Astrocyte (in vitro differentiated cells and primary cell): ENCODE measurements around the gene HNMT. TPM values are rescaled to one million over a fixed set of nuclear protein-coding genes. Genes with fewer than 3 reads are reported as not detected.

Source experiments
- DNase-seq: peaks from one replicate; pipeline ENCODE4 v3.0.0-alpha.2; 2010; ENCODE audit warnings: low read depth
- FAIRE-seq: peaks from 2 replicates; lab custom pipeline; 2011; peaks lifted over from hg19 to GRCh38; lab: Jason Lieb, UNC
- H2AFZ ChIP-seq: 2 replicates; pipeline ENCODE4 v1.6.0; 2012; ENCODE audit warnings: low read depth, low read length, inconsistent platforms
- H3K27ac ChIP-seq: 2 replicates; pipeline ENCODE4 v1.5.1; 2011; ENCODE audit warnings: low read depth, low read length, inconsistent platforms
- H3K27me3 ChIP-seq: 2 replicates; pipeline ENCODE4 v1.6.0; 2011; ENCODE audit warnings: low read length, inconsistent platforms; ENCODE audit not compliant: insufficient read depth
- H3K36me3 ChIP-seq: 2 replicates; pipeline ENCODE4 v1.5.1; 2011; ENCODE audit warnings: low read length, inconsistent platforms; ENCODE audit not compliant: insufficient read depth
- H3K4me1 ChIP-seq: 2 replicates; pipeline ENCODE4 v1.5.1; 2011; ENCODE audit warnings: low read length, inconsistent platforms; ENCODE audit not compliant: insufficient read depth
- H3K4me2 ChIP-seq: 2 replicates; pipeline ENCODE4 v1.6.0; 2012; ENCODE audit warnings: low read length, inconsistent platforms
- H3K4me3 ChIP-seq: 2 replicates; pipeline ENCODE4 v1.5.1; 2011; ENCODE audit warnings: low read depth, mild to moderate bottlenecking, low read length, inconsistent platforms; ENCODE audit not compliant: insufficient read depth
- H3K79me2 ChIP-seq: 2 replicates; pipeline ENCODE4 v1.6.0; 2012; ENCODE audit warnings: mild to moderate bottlenecking, low read length, inconsistent platforms; ENCODE audit not compliant: insufficient read depth
- H3K9ac ChIP-seq: 2 replicates; pipeline ENCODE4 v1.6.0; 2012; ENCODE audit warnings: mild to moderate bottlenecking, low read length, inconsistent platforms
- H3K9me3 ChIP-seq: 2 replicates; pipeline ENCODE4 v1.5.1; 2012; ENCODE audit warnings: low read depth, mild to moderate bottlenecking, low read length, inconsistent platforms; ENCODE audit not compliant: insufficient read depth
- H4K20me1 ChIP-seq: 2 replicates; pipeline ENCODE4 v1.6.0; 2012; ENCODE audit warnings: low read length, inconsistent platforms; ENCODE audit not compliant: insufficient read depth
- H3K27ac Mint-ChIP-seq: one replicate; pipeline ENCODE4 v1.8.0; 2021; ENCODE audit warnings: mild to moderate bottlenecking, mixed read lengths; ENCODE audit not compliant: unreplicated experiment
- H3K27me3 Mint-ChIP-seq: one replicate; pipeline ENCODE4 v1.8.0; 2021; ENCODE audit warnings: low read depth, mixed read lengths; ENCODE audit not compliant: unreplicated experiment
- H3K36me3 Mint-ChIP-seq: one replicate; pipeline ENCODE4 v1.8.0; 2021; ENCODE audit warnings: low read depth, mixed read lengths; ENCODE audit not compliant: unreplicated experiment
- H3K4me1 Mint-ChIP-seq: one replicate; pipeline ENCODE4 v1.8.0; 2021; ENCODE audit warnings: low read depth, mixed read lengths; ENCODE audit not compliant: unreplicated experiment
- H3K4me3 Mint-ChIP-seq: one replicate; pipeline ENCODE4 v1.8.0; 2021; ENCODE audit warnings: mild to moderate bottlenecking, moderate library complexity, mixed read lengths; ENCODE audit not compliant: unreplicated experiment
- H3K9me3 Mint-ChIP-seq: one replicate; pipeline ENCODE4 v1.8.0; 2021; ENCODE audit warnings: mild to moderate bottlenecking, mixed read lengths; ENCODE audit not compliant: unreplicated experiment
- CTCF ChIP-seq: IDR thresholded peaks from 2 replicates; pipeline ENCODE4 v1.5.1; 2011; ENCODE audit warnings: low read depth, mild to moderate bottlenecking, inconsistent platforms, low read length, moderate library complexity; ENCODE audit not compliant: insufficient read depth
- EZH2 ChIP-seq: IDR thresholded peaks from 2 replicates; pipeline ENCODE4 v1.6.1; 2012; ENCODE audit warnings: mild to moderate bottlenecking, low read length, inconsistent platforms; ENCODE audit not compliant: insufficient read depth
- total RNA-seq: library from RNA; stranded (reverse); gene quantifications from 2 replicates; pipeline ENCODE4 v1.2.1, GENCODE V29; 2021

Gene HNMT
- total RNA-seq, 1 donor from 2014 or later, result 15.3 TPM

DNA sequence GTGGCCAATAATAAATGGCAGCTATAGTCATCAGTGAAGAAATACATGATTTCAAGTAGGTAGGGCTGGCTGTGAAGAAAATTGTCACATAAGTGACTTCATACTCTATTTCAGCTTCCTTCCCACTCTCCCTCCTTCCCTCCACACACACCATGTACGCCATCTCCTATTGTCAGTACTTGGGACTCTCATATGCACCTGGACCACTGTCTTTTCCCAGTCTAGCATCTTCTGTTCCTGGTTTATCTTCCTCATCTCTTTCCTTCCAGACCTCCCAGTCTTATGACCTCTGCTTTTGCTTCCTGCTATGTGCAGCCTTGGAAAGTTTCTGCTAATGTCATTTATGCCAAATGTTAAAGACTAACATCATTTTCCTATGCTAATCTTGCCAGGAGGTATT is 35.0 kb downstream of the HNMT start:
- no peaks in the 10 kb centered on the region for H3K9me3 ChIP-seq
- H3K9me3 Mint-ChIP-seq, result peaks cover 12% of the 10 kb centered on the region
- H3K36me3 Mint-ChIP-seq, result peaks cover 2% of the 10 kb centered on the region
- H3K4me1 Mint-ChIP-seq, result no peaks in the 10 kb centered on the region
- no peaks in the 10 kb centered on the region for H3K27me3 Mint-ChIP-seq
- FAIRE-seq (no peak), DNase-seq (no peak)
- H3K36me3 ChIP-seq, result no peaks in the 10 kb centered on the region
- H3K27ac Mint-ChIP-seq, result no peak overlapping the region
- TF ChIP-seq EZH2 (no peak), CTCF (no peak)
- no peak overlapping the region for H3K4me2 ChIP-seq
- H3K27me3 ChIP-seq, result no peaks in the 10 kb centered on the region
- no peaks in the 10 kb centered on the region for H3K4me1 ChIP-seq
- H3K27ac ChIP-seq, result no peak overlapping the region
- no peak overlapping the region for H3K4me3 Mint-ChIP-seq
- no peak overlapping the region for H3K9ac ChIP-seq
- no peak overlapping the region for H2AFZ ChIP-seq
- no peaks in the 10 kb centered on the region for H3K79me2 ChIP-seq
- H3K4me3 ChIP-seq, result no peak overlapping the region
- no peaks in the 10 kb centered on the region for H4K20me1 ChIP-seq

DNA sequence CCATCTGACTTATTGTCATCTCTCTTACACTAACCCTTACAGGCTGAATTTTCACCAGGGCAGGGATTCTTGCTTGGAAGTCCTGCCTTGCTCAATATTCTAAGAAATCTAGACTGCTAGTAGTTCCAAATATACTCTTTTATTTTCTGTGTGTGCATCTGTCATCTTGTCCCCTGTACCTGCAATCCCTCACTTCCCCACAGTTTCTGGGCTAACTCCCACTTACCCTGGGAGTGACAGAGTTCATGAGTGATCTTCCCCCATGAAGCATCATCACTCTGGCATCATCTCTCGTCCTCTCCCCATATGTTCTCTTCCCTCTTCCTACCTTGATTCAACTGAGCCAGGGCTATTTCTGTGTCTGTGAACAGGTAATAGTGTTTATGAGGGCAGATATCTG is 35.7 kb downstream of the HNMT start:
- Histone ChIP-seq H3K4me1 (no peaks in the 10 kb centered on the region), H3K4me2 (no peak overlapping the region), H3K27ac (no peak overlapping the region), H3K79me2 (no peaks in the 10 kb centered on the region), H3K9me3 (no peaks in the 10 kb centered on the region), H3K9ac (no peak overlapping the region), H4K20me1 (no peaks in the 10 kb centered on the region), H3K36me3 (no peaks in the 10 kb centered on the region), H3K4me3 (no peak overlapping the region), H3K27me3 (no peaks in the 10 kb centered on the region), H2AFZ (no peak overlapping the region)
- Mint-ChIP-seq H3K36me3 (peaks cover 6% of the 10 kb centered on the region), H3K4me3 (no peak overlapping the region), H3K27ac (no peak overlapping the region), H3K4me1 (no peaks in the 10 kb centered on the region), H3K27me3 (no peaks in the 10 kb centered on the region), H3K9me3 (peaks cover 7% of the 10 kb centered on the region)
- DNase-seq (no peak), FAIRE-seq (no peak)
- TF ChIP-seq EZH2, result no peak
- TF ChIP-seq CTCF, result no peak

DNA sequence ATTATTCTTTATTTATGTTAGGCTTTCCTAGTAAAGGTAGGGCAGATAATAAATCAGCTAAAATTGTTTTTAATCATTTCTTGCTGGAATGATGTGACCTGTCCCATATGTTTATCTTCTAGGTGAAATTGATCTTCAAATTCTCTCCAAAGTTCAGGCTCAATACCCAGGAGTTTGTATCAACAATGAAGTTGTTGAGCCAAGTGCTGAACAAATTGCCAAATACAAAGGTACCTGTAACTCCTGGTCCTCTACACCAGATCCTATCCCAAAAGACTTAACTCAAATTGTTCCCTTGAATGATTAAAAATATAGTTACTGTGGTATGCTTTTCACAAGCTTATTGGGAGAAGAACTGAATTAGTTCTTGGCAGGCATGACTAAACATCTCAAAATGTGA is 36.5 kb downstream of the HNMT start:
- Mint-ChIP-seq H3K4me3 (no peak overlapping the region), H3K27me3 (no peaks in the 10 kb centered on the region), H3K36me3 (peaks cover 7% of the 10 kb centered on the region), H3K4me1 (no peaks in the 10 kb centered on the region), H3K9me3 (peaks cover under 1% of the 10 kb centered on the region), H3K27ac (no peak overlapping the region)
- H3K9me3 ChIP-seq, result no peaks in the 10 kb centered on the region
- no peaks in the 10 kb centered on the region for H4K20me1 ChIP-seq
- H3K79me2 ChIP-seq, result no peaks in the 10 kb centered on the region
- no peak overlapping the region for H3K4me3 ChIP-seq
- FAIRE-seq, result no peak
- no peaks in the 10 kb centered on the region for H3K27me3 ChIP-seq
- no peak overlapping the region for H3K27ac ChIP-seq
- no peak for DNase-seq
- H3K4me1 ChIP-seq, result no peaks in the 10 kb centered on the region
- H3K9ac ChIP-seq, result no peak overlapping the region
- TF ChIP-seq CTCF (no peak), EZH2 (no peak)
- H3K4me2 ChIP-seq, result no peak overlapping the region
- no peak overlapping the region for H2AFZ ChIP-seq
- no peaks in the 10 kb centered on the region for H3K36me3 ChIP-seq
